Measurements from ENCODE around the gene ZNF236.

GRCh38 chr18:76791642-76792041 is 30.7 kb upstream of the ZNF236 start:
- TF ChIP-seq, protein P1, sequence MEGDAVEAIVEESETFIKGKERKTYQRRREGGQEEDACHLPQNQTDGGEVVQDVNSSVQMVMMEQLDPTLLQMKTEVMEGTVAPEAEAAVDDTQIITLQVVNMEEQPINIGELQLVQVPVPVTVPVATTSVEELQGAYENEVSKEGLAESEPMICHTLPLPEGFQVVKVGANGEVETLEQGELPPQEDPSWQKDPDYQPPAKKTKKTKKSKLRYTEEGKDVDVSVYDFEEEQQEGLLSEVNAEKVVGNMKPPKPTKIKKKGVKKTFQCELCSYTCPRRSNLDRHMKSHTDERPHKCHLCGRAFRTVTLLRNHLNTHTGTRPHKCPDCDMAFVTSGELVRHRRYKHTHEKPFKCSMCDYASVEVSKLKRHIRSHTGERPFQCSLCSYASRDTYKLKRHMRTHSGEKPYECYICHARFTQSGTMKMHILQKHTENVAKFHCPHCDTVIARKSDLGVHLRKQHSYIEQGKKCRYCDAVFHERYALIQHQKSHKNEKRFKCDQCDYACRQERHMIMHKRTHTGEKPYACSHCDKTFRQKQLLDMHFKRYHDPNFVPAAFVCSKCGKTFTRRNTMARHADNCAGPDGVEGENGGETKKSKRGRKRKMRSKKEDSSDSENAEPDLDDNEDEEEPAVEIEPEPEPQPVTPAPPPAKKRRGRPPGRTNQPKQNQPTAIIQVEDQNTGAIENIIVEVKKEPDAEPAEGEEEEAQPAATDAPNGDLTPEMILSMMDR (IDR thresholded peaks at IDR 0.05 in 2 of 3, conservative IDR thresholded peaks at IDR 0.05 in 1 of 3; ENCODE audit: control insufficient read depth in 2 of 3, extremely low read depth in 1 of 3, insufficient read depth in 1 of 3, low read depth in 3 of 3, low read length in 3 of 3) = no peak
- TF ChIP-seq EP300 (IDR thresholded peaks at IDR 0.05; ENCODE audit: borderline replicate concordance in 1 of 2, control insufficient read depth in 1 of 2, low read depth in 2 of 2, low read length in 2 of 2) (no peak), TAF1 (IDR thresholded peaks at IDR 0.05; ENCODE audit: borderline replicate concordance, low read depth, low read length) (no peak), REST (IDR thresholded peaks at IDR 0.05; ENCODE audit: low read depth, low read length) (no peak), RUNX3 (IDR thresholded peaks at IDR 0.05; ENCODE audit: low read length) (no peak)
